NCI-H524 (cell line): ENCODE data around the gene MXD4.

Experiments
- DNase-seq, 2 experiments: peaks; one replicate each; lab custom pipeline; 2025; lab: John Stamatoyannopoulos, UW

The MXD4 gene

DNA sequence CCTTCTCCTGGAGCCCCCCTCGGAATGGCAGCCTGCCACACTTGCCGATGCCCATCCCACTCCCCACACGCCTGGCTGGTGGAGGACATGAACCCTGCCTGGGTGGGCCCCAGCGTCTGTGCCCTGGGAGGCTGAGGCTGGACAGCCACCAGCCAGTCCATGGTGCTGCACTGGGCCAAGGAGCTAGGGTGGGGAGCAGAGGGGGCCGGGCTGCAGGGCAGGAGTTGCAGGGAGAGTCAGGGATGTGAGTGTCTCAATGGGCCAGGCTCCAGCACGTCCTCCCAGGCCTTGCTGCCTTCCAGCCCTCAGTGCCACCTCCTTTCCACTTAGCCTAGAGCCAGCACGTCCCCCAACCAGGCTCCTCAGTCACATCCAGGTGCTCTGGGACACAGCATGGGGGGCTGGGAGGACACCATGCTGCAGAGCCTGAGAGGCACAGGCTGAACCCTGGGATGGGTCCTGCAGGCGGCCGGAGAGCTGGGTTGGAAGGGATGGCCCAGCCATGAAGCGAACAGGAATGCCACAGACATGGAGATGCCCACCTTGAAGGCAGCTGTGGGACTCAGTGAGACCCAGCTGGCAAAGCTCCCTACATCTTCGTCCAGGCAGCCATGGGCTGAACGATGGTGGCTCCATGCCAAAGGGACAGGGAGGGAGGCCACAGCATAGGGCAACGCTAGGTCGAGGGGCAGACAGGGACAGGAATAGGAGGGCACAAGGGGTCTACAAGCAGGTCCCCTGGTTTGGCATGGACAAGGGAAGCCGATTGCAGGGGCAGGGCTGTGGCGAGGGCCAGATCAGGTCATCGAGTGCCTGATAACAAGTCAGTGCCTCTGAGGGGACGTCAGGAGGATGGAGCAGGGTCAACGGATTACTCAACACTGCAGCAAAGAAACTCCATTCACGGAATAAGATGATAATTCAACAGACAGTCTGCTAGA is 30.1 kb upstream of the MXD4 start:
- DNase-seq: no peak

GRCh38 chr4:2290974-2291704 is 29.2 kb upstream of the MXD4 start:
- no peak for DNase-seq

DNA sequence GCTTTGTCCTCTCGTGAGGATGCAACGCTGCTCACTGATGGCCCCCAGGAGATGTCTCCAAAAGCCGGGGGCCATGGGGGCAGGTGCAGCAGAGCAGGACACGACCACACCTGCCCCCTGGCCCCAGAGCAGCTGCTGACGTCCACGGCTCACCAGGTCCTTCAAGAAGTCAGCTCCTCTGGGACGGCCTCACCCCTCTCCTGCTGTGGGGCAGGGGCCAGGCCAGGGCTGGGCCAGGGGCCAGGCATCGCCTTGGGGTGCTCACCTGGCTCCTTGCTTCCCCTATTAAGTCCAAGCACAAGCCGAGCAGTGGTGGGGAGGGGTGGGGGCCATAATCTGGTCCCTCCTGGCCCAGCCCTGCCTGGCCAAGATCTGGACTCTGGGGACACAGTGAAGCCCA is 28.6 kb upstream of the MXD4 start:
- DNase-seq: no peak

GRCh38 chr4:2289955-2290333 is 28.0 kb upstream of the MXD4 start:
- DNase-seq: no peak

DNA sequence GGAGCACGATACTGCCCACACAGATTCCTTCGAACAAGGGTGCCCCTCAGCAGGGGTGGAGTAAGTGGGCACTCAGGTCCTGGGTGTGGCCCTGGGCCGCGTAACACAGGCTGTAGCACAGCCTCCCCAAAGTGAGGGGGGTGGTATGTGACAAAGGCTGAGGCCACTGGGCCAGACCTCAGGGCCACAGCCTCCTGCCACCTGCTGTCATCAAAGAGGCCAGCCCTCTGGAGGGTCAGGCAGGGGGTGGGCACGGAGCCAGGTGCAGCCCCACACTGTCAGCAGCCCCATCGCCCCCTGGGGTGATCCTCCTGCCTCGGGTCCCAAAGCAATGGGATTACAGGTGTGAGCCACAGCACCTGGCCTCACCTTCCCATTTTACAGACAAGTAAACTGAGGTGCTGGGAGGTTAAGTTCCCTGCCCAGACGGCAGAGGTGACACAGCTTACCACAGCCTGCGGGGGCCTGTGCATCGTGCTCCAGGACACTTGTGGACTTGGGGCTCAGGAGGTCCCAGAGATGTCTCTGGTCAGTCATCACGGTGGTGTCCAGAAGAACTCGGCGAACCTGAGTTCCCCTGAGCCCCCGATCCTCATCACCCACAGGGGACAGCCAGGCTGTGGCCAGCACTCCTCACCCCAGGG is 27.5 kb upstream of the MXD4 start:
- DNase-seq: no peak

DNA sequence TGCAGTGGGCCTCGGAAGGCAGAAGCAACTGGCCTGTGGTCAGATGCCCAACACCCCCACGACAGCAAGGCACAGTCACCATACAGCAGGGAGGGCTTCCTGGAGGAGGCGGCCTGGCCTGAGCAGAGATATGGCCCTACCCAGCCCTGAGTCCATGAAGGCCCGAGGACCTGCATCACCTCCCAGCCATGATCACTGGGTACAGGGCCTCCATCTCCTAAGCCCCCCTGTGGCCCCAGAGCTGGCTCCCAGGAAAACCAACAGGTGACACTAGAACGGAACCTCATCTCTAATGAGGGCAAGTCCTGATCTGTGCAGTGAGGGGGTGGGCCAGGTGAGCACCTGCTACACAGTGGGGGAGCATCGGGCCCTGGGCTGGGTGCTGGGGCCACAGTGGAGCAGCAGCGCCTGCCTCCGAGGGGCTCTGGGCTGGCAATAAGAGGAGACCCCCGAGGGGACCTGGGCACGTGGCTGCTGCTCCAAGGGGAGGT is 26.2 kb upstream of the MXD4 start:
- no peak for DNase-seq

DNA sequence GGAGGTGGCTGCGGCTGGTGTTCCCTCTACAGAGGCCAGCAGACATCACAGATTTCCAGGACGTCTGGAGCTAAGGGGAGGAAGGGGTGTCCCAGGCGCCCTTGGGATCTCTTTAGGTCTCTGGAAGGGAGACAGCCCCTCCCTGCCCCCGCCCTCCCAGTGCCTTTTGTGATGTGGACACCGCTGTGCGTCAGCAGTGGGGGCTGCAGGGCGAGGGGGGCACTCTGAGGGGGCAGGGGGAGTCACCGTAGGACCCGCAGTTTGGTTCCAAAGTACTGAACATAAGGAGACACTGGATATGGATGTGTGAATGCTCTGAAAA is 25.6 kb upstream of the MXD4 start:
- DNase-seq: no peak

DNA sequence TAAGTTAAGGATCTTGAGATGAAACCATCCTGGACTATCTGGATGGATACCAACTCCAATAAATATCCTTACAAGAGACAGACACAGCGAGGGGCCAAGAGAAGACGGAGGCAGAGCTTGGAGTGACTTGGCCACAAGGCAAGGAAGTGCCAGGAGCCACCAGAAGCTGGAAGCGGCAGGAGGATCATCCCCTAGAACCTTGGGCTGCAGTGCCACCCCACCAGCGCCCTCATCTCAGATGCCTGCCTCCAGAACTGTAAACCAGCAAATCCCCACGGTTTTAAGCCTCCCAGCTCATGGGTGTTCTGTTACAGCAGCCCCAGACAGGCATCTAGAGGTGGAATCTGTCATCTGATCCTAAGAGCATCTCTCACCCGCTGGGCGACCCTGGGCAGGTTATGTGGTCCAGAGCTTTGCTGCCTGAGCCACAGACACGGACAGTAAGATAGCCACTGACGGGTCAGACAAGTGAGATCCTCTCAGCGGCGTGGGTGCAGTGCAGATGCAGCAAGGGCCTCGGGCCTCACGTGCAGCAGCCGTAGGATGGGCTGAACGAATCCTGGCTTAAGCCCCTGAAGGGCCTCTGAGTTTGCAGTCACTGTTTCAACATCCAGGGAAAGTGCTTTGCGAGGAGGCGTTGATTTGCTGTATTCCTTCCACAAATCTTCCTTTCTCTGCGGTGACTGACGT is 25.1 kb upstream of the MXD4 start:
- peak; percentile 49 to 72 for DNase-seq

DNA sequence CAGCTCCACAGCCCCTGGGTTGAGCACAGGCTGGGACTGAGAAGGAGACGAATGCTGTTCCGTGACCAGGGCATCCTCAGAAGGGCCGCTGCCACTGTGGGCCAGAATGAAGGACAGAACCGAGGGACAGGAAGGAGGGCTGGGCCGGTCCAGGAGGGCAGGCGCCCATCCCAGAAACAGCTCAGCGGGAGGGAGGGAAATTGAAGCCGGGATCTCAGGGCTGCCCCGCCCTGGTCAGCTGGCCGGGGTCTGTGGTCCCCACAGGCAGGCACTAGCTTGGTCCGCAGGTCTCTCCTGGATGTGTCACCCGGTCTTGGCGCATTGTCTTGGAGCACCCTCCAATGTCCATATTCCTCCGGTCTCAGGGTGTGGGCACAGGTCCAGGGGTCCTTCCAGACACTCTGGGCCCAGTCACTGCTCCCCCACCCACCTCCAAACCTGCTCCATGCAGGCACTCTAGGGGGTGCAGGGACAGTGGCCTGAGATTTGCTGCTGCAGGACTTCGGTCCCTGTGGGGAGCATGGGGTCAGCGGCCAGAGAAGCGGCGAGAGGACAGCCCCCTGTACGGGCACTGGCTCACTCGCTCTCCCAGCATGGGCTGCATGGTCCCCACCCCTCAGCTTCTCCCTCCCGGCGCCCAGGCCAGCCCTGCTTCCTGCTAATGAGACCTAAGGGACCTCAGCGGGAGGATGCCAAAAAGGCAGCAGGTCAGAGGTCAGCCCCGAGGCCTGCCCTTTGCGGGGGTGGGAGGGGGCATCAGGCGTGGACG is 23.9 kb upstream of the MXD4 start:
- DNase-seq: no peak

DNA sequence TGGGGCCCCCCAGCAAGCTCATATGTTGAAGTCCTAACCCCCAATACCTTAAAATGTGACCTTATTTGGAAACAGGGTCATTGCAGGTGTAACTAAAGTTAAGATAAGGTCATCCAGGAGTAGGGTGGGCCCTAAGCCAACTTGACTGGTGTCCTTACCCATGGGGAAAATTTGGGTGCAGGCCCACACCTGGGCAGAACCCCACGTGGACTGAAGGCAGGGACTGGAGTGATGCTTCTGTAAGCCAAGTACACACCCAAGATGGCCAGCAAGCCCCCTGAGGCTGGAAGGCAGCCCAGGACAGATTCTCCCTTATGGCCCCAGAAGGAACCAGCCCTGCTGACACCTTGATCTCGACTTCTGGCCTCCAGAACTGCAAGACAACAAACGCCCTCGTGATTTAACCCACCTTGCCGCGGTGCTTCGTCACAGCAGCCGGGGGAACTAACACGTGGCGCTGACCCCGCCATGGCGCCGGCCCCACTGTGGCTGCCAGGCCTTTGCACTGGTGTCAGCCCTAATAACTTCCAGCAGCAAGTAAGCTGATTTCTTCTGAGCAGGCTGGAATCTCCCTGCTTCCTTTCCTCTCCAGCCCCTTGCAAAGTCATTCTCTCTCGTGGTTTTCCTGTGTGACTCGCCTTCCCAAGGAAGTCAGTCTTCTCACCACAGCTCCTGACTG is 23.2 kb upstream of the MXD4 start:
- no peak for DNase-seq

GRCh38 chr4:2284161-2284933 is 22.4 kb upstream of the MXD4 start:
- DNase-seq: no peak

GRCh38 chr4:2283199-2283711 is 21.3 kb upstream of the MXD4 start:
- DNase-seq: no peak

DNA sequence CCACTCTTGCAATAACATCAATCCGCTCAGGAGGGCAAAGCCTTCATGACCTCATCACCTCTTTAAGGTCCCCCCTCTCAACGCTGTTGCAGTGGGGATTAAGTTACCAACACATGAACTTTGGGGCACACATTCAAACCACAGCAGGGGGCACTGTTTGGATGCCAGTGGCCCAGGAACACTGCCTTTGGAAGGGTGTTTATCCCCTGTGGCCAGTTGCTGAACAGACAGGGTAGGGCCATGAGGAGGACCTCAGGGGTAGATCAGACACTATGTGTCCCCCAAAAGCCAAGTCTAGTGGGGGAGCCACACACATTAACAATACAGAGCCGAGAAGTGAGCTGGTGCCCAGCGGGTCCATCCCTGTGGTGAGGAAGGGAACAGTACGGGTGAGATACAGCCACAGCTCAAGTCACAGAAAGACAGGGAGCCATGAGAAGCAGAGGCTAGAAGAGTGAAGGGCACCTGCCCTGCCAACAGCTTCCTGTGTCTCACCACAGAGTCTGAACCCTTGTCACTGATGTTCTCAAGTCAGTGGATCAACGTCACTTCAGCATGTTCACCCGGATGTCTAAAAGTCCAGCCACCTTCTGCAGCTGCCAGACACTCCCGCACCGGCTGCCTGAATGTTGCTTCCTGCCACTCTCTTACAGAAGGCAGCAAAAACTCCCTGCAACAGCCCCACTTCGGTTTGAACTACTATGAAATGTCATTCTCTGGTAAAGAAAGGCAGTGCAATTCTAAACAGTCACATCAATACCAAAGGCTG is 19.9 kb upstream of the MXD4 start:
- no peak for DNase-seq

DNA sequence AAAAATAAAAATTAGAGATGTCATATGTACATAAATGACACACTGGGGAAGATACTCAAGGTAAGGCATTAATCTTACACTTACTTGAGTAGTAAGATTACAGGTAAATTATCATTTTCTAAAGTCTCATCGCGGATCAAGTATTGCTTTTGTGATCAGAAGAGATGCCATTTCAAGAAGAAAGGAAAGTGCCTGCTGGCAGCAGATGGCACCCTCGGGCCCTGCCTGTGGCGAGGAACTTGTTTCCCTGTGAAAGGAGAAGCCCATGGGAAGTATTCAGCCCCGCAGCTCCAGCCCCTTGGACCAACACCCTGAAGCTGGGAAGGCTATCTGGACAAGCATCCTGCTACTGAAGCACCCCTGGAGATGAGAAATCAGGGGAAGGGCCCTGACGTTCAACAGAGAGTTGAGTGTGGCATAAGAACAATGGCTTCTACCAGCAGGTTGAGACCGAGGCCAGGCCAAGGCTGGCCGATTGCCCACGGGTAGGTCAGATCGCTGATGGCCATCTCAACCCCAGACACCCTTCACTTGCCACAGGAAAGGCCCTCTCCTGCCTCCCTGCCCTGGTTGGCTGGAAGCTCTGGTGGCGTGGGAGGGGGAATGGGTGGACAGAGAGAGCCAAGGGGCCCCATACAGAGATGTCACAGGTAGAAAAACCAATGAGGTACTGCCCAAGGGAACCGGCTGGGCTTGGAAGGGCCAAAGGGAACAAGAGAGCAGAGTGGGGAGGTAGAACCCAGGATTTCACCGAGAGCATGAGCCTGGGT is 18.8 kb upstream of the MXD4 start:
- peak in 1 of 2 experiments; percentile 46 for DNase-seq

DNA sequence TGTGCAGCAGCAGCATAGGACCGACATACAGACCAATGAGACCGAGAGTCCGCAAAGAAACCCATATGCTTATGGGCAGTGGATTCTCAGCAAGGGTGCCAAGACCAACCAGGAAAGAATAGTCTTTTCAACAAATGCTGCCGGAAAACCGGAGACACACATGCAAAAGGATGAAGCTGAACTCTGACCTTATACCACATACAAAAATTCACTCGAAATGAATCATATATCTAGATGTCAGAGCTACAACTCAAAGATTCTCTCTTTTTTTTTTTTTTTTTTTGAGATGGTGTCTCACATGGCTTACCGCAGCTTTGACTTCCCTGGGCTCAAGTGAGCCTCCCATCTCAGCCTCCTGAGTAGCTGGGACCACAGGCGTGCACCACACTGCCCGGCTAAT is 16.0 kb upstream of the MXD4 start:
- DNase-seq: no peak

DNA sequence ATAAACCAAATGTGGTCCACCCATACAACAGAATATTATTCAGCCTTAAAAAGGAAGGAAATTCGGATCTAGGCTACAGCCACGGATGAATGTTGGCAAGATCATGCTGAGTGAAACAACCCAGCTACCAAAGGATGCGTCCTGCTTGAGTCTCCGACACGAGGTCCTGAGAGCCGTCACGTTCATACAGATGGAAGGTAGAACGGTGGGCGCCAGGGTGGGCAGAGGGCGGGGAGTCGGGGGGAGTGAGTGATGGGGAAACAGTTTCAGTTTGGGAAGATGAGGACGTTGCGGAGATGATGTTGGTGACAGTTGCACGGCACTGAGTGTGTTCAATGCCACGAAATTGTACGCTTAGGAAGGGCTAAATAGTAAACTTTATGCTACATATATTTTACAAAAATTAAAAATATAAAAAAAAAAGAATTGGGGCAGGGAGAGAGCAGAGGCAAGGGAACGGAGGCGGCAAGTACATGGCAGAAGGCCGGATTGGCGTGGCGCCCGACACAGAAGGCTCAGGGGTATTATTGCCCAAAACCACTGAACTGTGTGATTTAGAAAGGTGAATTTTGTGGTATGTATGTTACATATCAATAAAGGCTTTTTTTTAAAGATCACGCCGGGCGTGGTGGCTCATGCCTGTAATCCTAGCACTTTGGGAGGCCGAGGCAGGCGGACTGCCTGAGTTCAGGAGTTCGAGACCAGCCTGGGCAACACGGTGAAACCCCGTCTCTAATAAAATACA is 14.8 kb upstream of the MXD4 start:
- no peak for DNase-seq

DNA sequence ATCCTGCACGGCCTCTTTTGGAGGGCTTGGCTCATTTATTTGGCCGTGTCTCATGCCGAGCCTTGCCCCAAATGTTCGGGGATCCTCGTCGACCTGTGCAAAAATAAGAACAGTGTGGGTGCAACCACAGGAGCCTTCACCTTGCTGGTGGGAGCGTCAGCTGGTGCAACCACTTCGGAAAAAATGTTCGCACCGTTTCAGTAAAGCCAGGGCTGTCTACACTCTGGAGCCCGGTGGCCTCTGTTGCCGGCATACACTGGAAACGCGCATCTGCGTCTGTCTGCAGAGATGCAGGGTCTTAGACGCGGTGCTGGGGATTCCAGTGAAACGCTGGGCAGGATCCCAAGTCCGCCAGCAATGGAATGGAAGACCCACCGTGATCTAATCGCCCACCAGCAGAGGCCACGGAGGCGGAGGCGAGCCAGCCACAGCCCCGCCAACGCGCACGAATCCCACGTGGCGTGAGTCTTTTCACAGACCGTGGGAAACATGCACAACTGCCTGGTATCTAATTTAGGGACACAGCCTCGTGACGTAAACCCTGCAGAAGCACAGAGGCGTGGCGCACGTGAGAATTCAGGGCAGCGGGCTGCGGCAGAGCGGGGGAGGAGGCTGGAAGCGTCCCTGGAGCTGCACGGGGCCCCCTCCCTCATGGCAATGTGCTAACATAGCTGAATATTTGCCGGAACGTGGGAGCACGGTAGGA is 13.8 kb upstream of the MXD4 start:
- no peak for DNase-seq
